ENCODE measurements around the gene NXF1.

DNA sequence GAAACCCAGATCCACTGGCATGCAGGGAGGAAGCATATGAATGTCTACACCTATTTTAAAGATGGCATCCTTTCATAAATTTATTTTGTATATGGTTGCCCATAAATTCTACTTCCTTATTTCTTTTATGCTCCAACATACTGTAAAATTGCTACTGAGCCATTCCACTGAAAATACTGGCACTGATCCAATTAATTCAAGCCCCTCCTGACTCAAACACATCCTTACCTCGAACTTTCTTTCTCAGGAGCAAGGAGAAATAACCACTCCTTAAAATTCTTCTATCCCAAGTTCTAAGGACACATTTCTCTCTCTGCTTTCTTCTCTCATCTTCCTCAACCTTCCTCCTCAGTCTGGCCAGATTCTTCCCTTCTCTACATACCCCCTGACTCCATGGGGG lies 5.5 kb upstream of the NXF1 start:
- TF ChIP-seq CTCF (IDR thresholded peaks at IDR 0.05) = no peak
- TF ChIP-seq POLR2A (IDR thresholded peaks at IDR 0.05) = no peak
